HG02938 (cell line): ENCODE results near the gene MRPL58.
"Not testable (repeated sequence)": the region's sequence is repeated elsewhere in the genome, so short reads cannot be mapped to it uniquely, and the experiment has no call there.

Experiments used
- ATAC-seq: cut with Tn5 transposase; IDR thresholded peaks from one replicate; pipeline ENCODE4 v1.9.1; 2021; ENCODE audit warnings: mild to moderate bottlenecking, moderate library complexity; ENCODE audit not compliant: unreplicated experiment

Gene MRPL58

GRCh38 chr17:75012096-75012345 is 449 bp upstream of the MRPL58 start:
- ATAC-seq, result no peak

GRCh38 chr17:75013092-75013559 is 656 bp downstream of the MRPL58 start:
- no peak for ATAC-seq

- ATAC-seq, result no peak
These were observed 6.7 kb downstream of the MRPL58 start for GRCh38 chr17:75019146-75019545.

GRCh38 chr17:75019710-75020109 is 7.2 kb downstream of the MRPL58 start:
- no peak for ATAC-seq

GRCh38 chr17:75020331-75021110 is 8.1 kb downstream of the MRPL58 start:
- no peak for ATAC-seq

- no peak for ATAC-seq
These were observed 12.4 kb downstream of the MRPL58 start for GRCh38 chr17:75024686-75025397.

GRCh38 chr17:75025398-75025734 is 12.9 kb downstream of the MRPL58 start:
- not testable (repeated sequence) for ATAC-seq

GRCh38 chr17:75026650-75027049 is 14.2 kb downstream of the MRPL58 start:
- ATAC-seq, result not testable (repeated sequence)

- no peak for ATAC-seq
These were observed 17.7 kb downstream of the MRPL58 start for GRCh38 chr17:75030161-75030560.

GRCh38 chr17:75031972-75032719 is 19.7 kb downstream of the MRPL58 start:
- ATAC-seq, result no peak

- ATAC-seq, result no peak
These were observed 20.3 kb downstream of the MRPL58 start for GRCh38 chr17:75032720-75033280.

- peak; percentile 42 for ATAC-seq
These were observed 21.1 kb downstream of the MRPL58 start for GRCh38 chr17:75033346-75034235.

- peak; percentile 39 for ATAC-seq
These were observed 21.9 kb downstream of the MRPL58 start for GRCh38 chr17:75034236-75034908.

GRCh38 chr17:75036643-75037268 is 24.3 kb downstream of the MRPL58 start:
- ATAC-seq, result no peak

- no peak for ATAC-seq
These were observed 26.8 kb downstream of the MRPL58 start for GRCh38 chr17:75039238-75039637.

GRCh38 chr17:75041656-75042280 is 29.3 kb downstream of the MRPL58 start:
- ATAC-seq, result no peak

GRCh38 chr17:75043789-75044188 is 31.3 kb downstream of the MRPL58 start:
- not testable (repeated sequence) for ATAC-seq

GRCh38 chr17:75044716-75045115 is 32.2 kb downstream of the MRPL58 start:
- ATAC-seq, result no peak

- not testable (repeated sequence) for ATAC-seq
These were observed 33.5 kb downstream of the MRPL58 start for GRCh38 chr17:75045946-75046406.
